NT2/D1 (cell line): ENCODE data around the gene FKBP1B.

Experiments
- SUZ12 ChIP-seq: IDR thresholded peaks from 2 replicates; pipeline ENCODE4 v1.6.1; 2011; ENCODE audit not compliant: insufficient read length, insufficient read depth; ENCODE audit errors: extremely low read depth
- YY1 ChIP-seq: IDR thresholded peaks from 2 replicates; pipeline ENCODE4 v1.6.1; 2011; ENCODE audit not compliant: insufficient read length, insufficient read depth
- ZNF274 ChIP-seq: IDR thresholded peaks from 2 replicates; pipeline ENCODE4 v1.6.1; 2011; ENCODE audit warnings: mild to moderate bottlenecking, low read depth, low read length

GRCh38 chr2:24009367-24009679 is 40.2 kb upstream of the FKBP1B start:
- TF ChIP-seq ZNF274 = no peak
- TF ChIP-seq YY1 = no peak
- TF ChIP-seq SUZ12 = no peak
